Choroid plexus epithelial cell (primary cell): ENCODE data around the gene KANTR.

Experiments
- DNase-seq: peaks from one replicate; pipeline ENCODE4 v3.0.0-alpha.2; 2010; ENCODE audit warnings: low read depth
- H3K4me3 ChIP-seq: 2 replicates; pipeline ENCODE4 v1.5.1; 2011; ENCODE audit warnings: low read depth, mild to moderate bottlenecking, control low read depth, low read length, moderate library complexity
- CTCF ChIP-seq: conservative IDR thresholded peaks from 2 replicates; pipeline ENCODE4 v1.5.1; 2011; ENCODE audit warnings: low read depth, mild to moderate bottlenecking, control low read depth, inconsistent platforms, low read length, moderate library complexity

The KANTR gene

GRCh38 chrX:53087388-53087831, 6.5 kb upstream of the KANTR start:
- no peak overlapping the region for H3K4me3 ChIP-seq
- no peak for TF ChIP-seq CTCF
- DNase-seq: no peak

- TF ChIP-seq CTCF: no peak
- DNase-seq: peak; percentile 87
Measured at GRCh38 chrX:53088136-53088974, 5.6 kb upstream of the KANTR start.

GRCh38 chrX:53089224-53089842, 4.6 kb upstream of the KANTR start:
- peak overlapping the region; percentile 51 for H3K4me3 ChIP-seq
- peak; percentile 80 for TF ChIP-seq CTCF
- DNase-seq: peak; percentile 80

More at GRCh38 chrX:53088136-53088974, 5.6 kb upstream of the KANTR start:
- H3K4me3 ChIP-seq: peak overlapping the region; percentile 51

GRCh38 chrX:53089925-53090324, 4.0 kb upstream of the KANTR start:
- TF ChIP-seq CTCF: no peak
- H3K4me3 ChIP-seq: no peak overlapping the region
- no peak for DNase-seq

GRCh38 chrX:53091354-53091753, 2.6 kb upstream of the KANTR start:
- DNase-seq: no peak
- no peak overlapping the region for H3K4me3 ChIP-seq
- TF ChIP-seq CTCF: no peak

GRCh38 chrX:53093177-53093655, 726 bp upstream of the KANTR start:
- H3K4me3 ChIP-seq: peak overlapping the region; percentile 41
- DNase-seq: peak; percentile 87
- peak; percentile 71 for TF ChIP-seq CTCF
